IMR-90 (cell line): ENCODE data around the gene CREBBP. TPM values are rescaled to one million over a fixed set of nuclear protein-coding genes. Genes with fewer than 3 reads are reported as not detected.

ENCODE experiments used
- ATAC-seq: fragments of 200-7000 bp; cut with Tn5 transposase; 2 replicates; pipeline ENCODE4 v1.9.1; 2020; ENCODE audit warnings: low read depth, mild to moderate bottlenecking, moderate library complexity
- BruUV-seq: library from RNA; stranded (reverse); fragments of 400-500 nt; replicated peaks from 2 replicates; lab custom pipeline; 2021; lab: Mats Ljungman, UMichigan
- CTCF ChIA-PET: fragments of 300-600 bp; formaldehyde crosslinking; extraction: SDS; loops from one replicate; lab custom pipeline; 2021; ENCODE audit warnings: antibody characterized with exemption; lab: Yijun Ruan, JAX
- POLR2A ChIA-PET: fragments of 300-600 bp; sonication (Branson Sonifier 250); formaldehyde crosslinking; loops from one replicate; lab custom pipeline; 2022; ENCODE audit warnings: antibody characterized with exemption; ENCODE audit not compliant: unreplicated experiment; lab: Charles Lee
- DNase-seq: peaks from one replicate; pipeline ENCODE4 v3.0.0; 2013
- H2AFZ ChIP-seq: replicated peaks from 2 replicates; pipeline ENCODE3; 2013; ENCODE audit warnings: low read length, mild to moderate bottlenecking; ENCODE audit not compliant: poor library complexity
- H2AK5ac ChIP-seq: 2 replicates; pipeline ENCODE4 v1.6.1; 2013; ENCODE audit warnings: low read depth, low read length, inconsistent platforms
- H2AK9ac ChIP-seq: replicated peaks from 2 replicates; pipeline ENCODE3; 2013; ENCODE audit warnings: mild to moderate bottlenecking, low read depth, low read length, moderate library complexity; ENCODE audit not compliant: poor library complexity
- H2BK120ac ChIP-seq: 2 replicates; pipeline ENCODE4 v1.6.1; 2013; ENCODE audit warnings: low read depth, low read length, inconsistent platforms
- H2BK15ac ChIP-seq: 3 replicates; pipeline ENCODE4 v1.6.1; 2013; ENCODE audit warnings: low read depth, low read length, inconsistent platforms
- H2BK20ac ChIP-seq: 2 replicates; pipeline ENCODE4 v1.6.1; 2013; ENCODE audit warnings: low read depth, mild to moderate bottlenecking, inconsistent platforms, low read length, moderate library complexity
- H2BK5ac ChIP-seq: 2 replicates; pipeline ENCODE4 v1.6.1; 2013; ENCODE audit warnings: mild to moderate bottlenecking, low read depth, low read length, inconsistent platforms; ENCODE audit not compliant: poor library complexity, severe bottlenecking
- H3K14ac ChIP-seq: replicated peaks from 2 replicates; pipeline ENCODE4 v1.6.1; 2013; ENCODE audit warnings: low read depth, low read length, inconsistent platforms
- H3K18ac ChIP-seq: 2 replicates; pipeline ENCODE4 v1.6.1; 2013; ENCODE audit warnings: low read depth, low read length, control low read depth
- H3K23ac ChIP-seq: 2 replicates; pipeline ENCODE4 v1.6.1; 2013; ENCODE audit warnings: low read depth, low read length, inconsistent platforms
- H3K27ac ChIP-seq: 2 replicates; pipeline ENCODE4 v1.5.1; 2013; ENCODE audit warnings: mild to moderate bottlenecking, control low read depth, low read length; ENCODE audit not compliant: insufficient read depth
- H3K27me3 ChIP-seq: 2 replicates; pipeline ENCODE4 v1.6.1; 2013; ENCODE audit warnings: low read length; ENCODE audit not compliant: control insufficient read depth, insufficient read depth
- H3K36me3 ChIP-seq: 2 replicates; pipeline ENCODE4 v1.6.1; 2013; ENCODE audit warnings: low read length, mixed read lengths; ENCODE audit not compliant: control insufficient read depth, insufficient read depth
- H3K4ac ChIP-seq: 2 replicates; pipeline ENCODE4 v1.6.1; 2013; ENCODE audit warnings: low read depth, low read length, inconsistent platforms
- H3K4me1 ChIP-seq: 2 replicates; pipeline ENCODE4 v1.6.1; 2013; ENCODE audit warnings: low read length, mixed read lengths; ENCODE audit not compliant: control insufficient read depth, insufficient read depth
- H3K4me2 ChIP-seq: 2 replicates; pipeline ENCODE4 v1.6.1; 2013; ENCODE audit warnings: low read depth, mild to moderate bottlenecking, control low read depth, low read length, moderate library complexity
- H3K4me3 ChIP-seq: 2 replicates; pipeline ENCODE4 v1.5.1; 2013; ENCODE audit warnings: low read depth, mild to moderate bottlenecking, control low read depth, low read length, moderate library complexity; ENCODE audit not compliant: insufficient read depth
- H3K56ac ChIP-seq: 2 replicates; pipeline ENCODE4 v1.6.1; 2013; ENCODE audit warnings: low read length, inconsistent platforms; ENCODE audit not compliant: insufficient read depth; ENCODE audit errors: extremely low read depth
- H3K79me1 ChIP-seq, 2 experiments: 2 replicates each; pipeline ENCODE4 v1.6.1; 2013; ENCODE audit warnings: low read length in 2 of 2, inconsistent platforms in 1 of 2, low read depth in 1 of 2
- H3K9ac ChIP-seq: 2 replicates; pipeline ENCODE4 v1.6.1; 2013; ENCODE audit warnings: low read depth, low read length, control low read depth
- H3K9me1 ChIP-seq: 2 replicates; pipeline ENCODE4 v1.6.1; 2013; ENCODE audit warnings: low read length, inconsistent platforms; ENCODE audit not compliant: insufficient read depth
- H3K9me3 ChIP-seq: 2 replicates; pipeline ENCODE4 v1.6.1; 2013; ENCODE audit warnings: low read length; ENCODE audit not compliant: control insufficient read depth, insufficient read depth
- H4K20me1 ChIP-seq: 2 replicates; pipeline ENCODE4 v1.6.1; 2013; ENCODE audit warnings: low read length, inconsistent platforms; ENCODE audit not compliant: insufficient read depth
- H4K5ac ChIP-seq: 2 replicates; pipeline ENCODE4 v1.6.1; 2013; ENCODE audit warnings: mild to moderate bottlenecking, low read depth, low read length, control low read depth
- H4K8ac ChIP-seq, 2 experiments: 2 replicates each; pipeline ENCODE4 v1.6.1; 2013; ENCODE audit warnings: low read depth in 2 of 2, low read length in 2 of 2, control low read depth in 1 of 2, inconsistent platforms in 1 of 2
- H4K91ac ChIP-seq: 2 replicates; pipeline ENCODE4 v1.6.1; 2013; ENCODE audit warnings: low read depth, low read length, inconsistent platforms; ENCODE audit not compliant: insufficient read depth
- BHLHE40 ChIP-seq: fragments of 150-350 bp; IDR thresholded peaks from 2 replicates; pipeline ENCODE4 v1.6.1; 2016; ENCODE audit warnings: mild to moderate bottlenecking, low read depth, low read length
- CEBPB ChIP-seq: IDR thresholded peaks from 2 replicates; pipeline ENCODE4 v1.6.1; 2012; ENCODE audit warnings: low read depth, low read length, improper control_type of control experiment
- CHD1 ChIP-seq: IDR thresholded peaks from 2 replicates; pipeline ENCODE4 v1.6.1; 2012; ENCODE audit warnings: low read depth, low read length, improper control_type of control experiment
- FOS ChIP-seq: fragments of 150-350 bp; IDR thresholded peaks from 2 replicates; pipeline ENCODE4 v1.6.1; 2016; ENCODE audit warnings: low read depth, low read length
- MAFK ChIP-seq: IDR thresholded peaks from 2 replicates; pipeline ENCODE4 v1.6.1; 2012; ENCODE audit warnings: low read depth, low read length, improper control_type of control experiment
- MAZ ChIP-seq: IDR thresholded peaks from 2 replicates; pipeline ENCODE4 v1.6.1; 2012; ENCODE audit warnings: low read depth, mild to moderate bottlenecking, low read length, improper control_type of control experiment, moderate library complexity, borderline replicate concordance
- MXI1 ChIP-seq: IDR thresholded peaks from 2 replicates; pipeline ENCODE4 v1.6.1; 2012; ENCODE audit warnings: low read depth, mild to moderate bottlenecking, low read length, moderate library complexity, borderline replicate concordance
- NFE2L2 ChIP-seq: fragments of 150-350 bp; IDR thresholded peaks from 2 replicates; pipeline ENCODE4 v1.6.1; 2016; ENCODE audit warnings: low read depth, mild to moderate bottlenecking, low read length
- POLR2A ChIP-seq: IDR thresholded peaks from 2 replicates; pipeline ENCODE4 v1.6.1; 2012; ENCODE audit warnings: mild to moderate bottlenecking, low read depth, low read length
- RAD21 ChIP-seq: IDR thresholded peaks from 2 replicates; pipeline ENCODE4 v1.6.1; 2012; ENCODE audit warnings: low read length, improper control_type of control experiment
- SMC3 ChIP-seq: fragments of 150-350 bp; IDR thresholded peaks from 2 replicates; pipeline ENCODE4 v1.6.1; 2016; ENCODE audit warnings: low read depth, mild to moderate bottlenecking, antibody characterized with exemption, low read length, moderate library complexity
- WGBS, 2 experiments: methylation state at CpG; one replicate each; pipeline versions ENCODE4 v1.1.5 to v1.1.7; 2013; ENCODE audit warnings: missing lambda C conversion rate in 2 of 2; ENCODE audit not compliant: insufficient read length in 1 of 2; ENCODE audit errors: extremely low coverage in 2 of 2; 5-methylcytosine and 5-hydroxymethylcytosine counted together
- dilution Hi-C: fragments of 300-500 bp; cut with HindIII; formaldehyde crosslinking; loops from one replicate; pipeline ENCODE4 v1.14.3; 2018; ENCODE audit warnings: low sequenced_read_pairs; ENCODE audit not compliant: unreplicated experiment
- in situ Hi-C: fragments of 300-500 bp; cut with MboI; formaldehyde crosslinking; loops from 3 replicates; pipeline ENCODE4 v1.14.3; 2019; ENCODE audit warnings: low sequenced_read_pairs, inconsistent platforms, mixed read lengths
- intact Hi-C: fragments of 100-400 bp; cut with micrococcal nuclease; formaldehyde crosslinking; loops from 2 replicates; pipeline ENCODE4 v1.10.0; 2022
- polyA plus RNA-seq, 3 experiments: library from polyadenylated mRNA; depleted of rRNA; stranded (reverse); fragments of >200 nt; gene quantifications; 2 replicates each; pipeline ENCODE4 v1.2.3, GENCODE V29; 2012; ENCODE audit warnings: low replicate concordance in 1 of 3
- total RNA-seq: library from RNA; depleted of rRNA; stranded (reverse); fragments of >200 nt; gene quantifications from 2 replicates; pipeline ENCODE4 v1.2.3, GENCODE V29; 2012
- TF ChIP-seq, protein P1 (sequence below): fragments of 150-350 bp; IDR thresholded peaks from 2 replicates; pipeline ENCODE4 v1.6.1; 2016; ENCODE audit warnings: low read depth, mild to moderate bottlenecking, low read length, moderate library complexity, borderline replicate concordance
- TF ChIP-seq, protein P2 (sequence below): conservative IDR thresholded peaks from 2 replicates; pipeline ENCODE4 v1.5.1; 2012; ENCODE audit warnings: mild to moderate bottlenecking, low read depth, low read length, improper control_type of control experiment
- TF ChIP-seq, protein P3 (sequence below): fragments of 150-350 bp; IDR thresholded peaks from 2 replicates; pipeline ENCODE4 v1.6.1; 2017; ENCODE audit warnings: mild to moderate bottlenecking, antibody characterized with exemption, low read length, low read depth

The CREBBP gene
- total and polyA plus RNA-seq, 2 of the 4 experiments (the other 2 are of a cell fraction) = 7.3 to 12.5 TPM

DNA sequence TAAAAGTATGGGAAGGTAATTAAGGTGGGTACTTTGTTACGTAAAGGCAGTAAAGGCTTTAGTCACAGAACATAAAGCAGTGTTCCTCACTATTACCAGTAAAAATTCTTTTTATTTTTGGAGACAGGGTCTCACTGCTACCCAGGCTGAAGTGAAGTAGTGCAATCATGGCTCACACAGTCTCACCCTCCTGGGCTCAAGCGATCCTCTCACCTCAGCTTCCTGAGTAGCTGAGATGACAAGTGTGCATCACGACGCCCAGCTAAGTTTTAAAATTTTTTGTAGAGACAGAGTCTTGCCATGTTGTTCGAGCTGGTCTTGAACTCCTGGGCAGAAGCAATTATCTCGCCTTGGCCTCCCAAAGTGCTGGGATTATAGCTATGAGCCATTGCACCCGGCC lies 80.5 kb downstream of the CREBBP start (continued):
- TF ChIP-seq NFE2L2 (no peak), CEBPB (no peak), SMC3 (no peak), POLR2A (no peak), FOS (no peak)

DNA sequence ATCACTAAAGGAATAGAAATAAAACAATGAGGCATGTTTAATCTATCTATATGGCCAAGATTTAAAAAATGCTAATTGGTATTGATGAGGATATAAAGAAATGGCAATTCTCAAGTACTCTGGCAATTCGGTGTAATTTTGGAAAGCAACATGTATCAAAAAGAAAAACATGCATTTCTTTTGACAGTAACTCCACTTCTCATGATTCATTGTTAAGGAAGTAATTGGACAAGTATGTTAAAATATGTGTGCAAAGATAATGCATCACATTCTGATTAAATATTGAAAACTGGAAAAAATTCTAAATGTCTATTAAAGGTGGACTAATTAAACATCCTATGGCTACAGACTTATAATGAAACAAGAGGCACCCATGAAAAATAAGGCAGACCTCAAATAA lies 81.2 kb downstream of the CREBBP start:
- H3K9me3 ChIP-seq = no peaks in the 10 kb centered on the region
- H3K9me1 ChIP-seq = peaks cover 14% of the 10 kb centered on the region
- ChIA-PET CTCF (no interaction called here), POLR2A (no interaction called here)
- no peak overlapping the region for H3K4me2 ChIP-seq
- H3K4ac ChIP-seq = no peak overlapping the region
- H3K9ac ChIP-seq = no peak overlapping the region
- H3K4me1 ChIP-seq = peaks cover 4% of the 10 kb centered on the region; the same call in 1 of the 2 replicates
- no peak overlapping the region for H3K27ac ChIP-seq
- 0 out of 2 replicates have a peak, but pooled peaks cover 5% of the 10 kb centered on the region for H3K36me3 ChIP-seq
- peaks cover 38 to 84% of the 10 kb centered on the region in 2 experiments for H3K79me1 ChIP-seq
- no CpG with 5 or more reads among the region's 1 CpG for WGBS, 2 experiments
- H3K14ac ChIP-seq = no peak overlapping the region
- no peak overlapping the region for H4K8ac ChIP-seq
- H3K4me3 ChIP-seq = no peak overlapping the region
- in situ Hi-C loops (no loop called here), intact Hi-C loops (no loop called here), dilution Hi-C loops (no loop called here)
- H3K23ac ChIP-seq = no peak overlapping the region
- H2BK15ac ChIP-seq = no peak overlapping the region
- no peak for ATAC-seq
- H3K18ac ChIP-seq = no peak overlapping the region
- no peaks in the 10 kb centered on the region for H3K27me3 ChIP-seq
- no peak overlapping the region for H2BK20ac ChIP-seq
- peaks cover 96% of the 10 kb centered on the region for H4K20me1 ChIP-seq
- no peak overlapping the region for H2AK9ac ChIP-seq
- no peak overlapping the region for H2AK5ac ChIP-seq
- no peak overlapping the region for H2AFZ ChIP-seq
- H3K56ac ChIP-seq = no peak overlapping the region
- H2BK5ac ChIP-seq = no peak overlapping the region
- no peak overlapping the region for H2BK120ac ChIP-seq
- no TSS peak for BruUV-seq
- DNase-seq = no peak
- H4K91ac ChIP-seq = no peak overlapping the region
- H4K5ac ChIP-seq = no peak overlapping the region
- TF ChIP-seq, protein P1, sequence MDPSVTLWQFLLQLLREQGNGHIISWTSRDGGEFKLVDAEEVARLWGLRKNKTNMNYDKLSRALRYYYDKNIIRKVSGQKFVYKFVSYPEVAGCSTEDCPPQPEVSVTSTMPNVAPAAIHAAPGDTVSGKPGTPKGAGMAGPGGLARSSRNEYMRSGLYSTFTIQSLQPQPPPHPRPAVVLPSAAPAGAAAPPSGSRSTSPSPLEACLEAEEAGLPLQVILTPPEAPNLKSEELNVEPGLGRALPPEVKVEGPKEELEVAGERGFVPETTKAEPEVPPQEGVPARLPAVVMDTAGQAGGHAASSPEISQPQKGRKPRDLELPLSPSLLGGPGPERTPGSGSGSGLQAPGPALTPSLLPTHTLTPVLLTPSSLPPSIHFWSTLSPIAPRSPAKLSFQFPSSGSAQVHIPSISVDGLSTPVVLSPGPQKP = no peak
- TF ChIP-seq MXI1 (no peak), SMC3 (no peak), MAFK (no peak), MAZ (no peak), CEBPB (no peak), CHD1 (no peak), NFE2L2 (no peak), BHLHE40 (no peak), RAD21 (no peak), POLR2A (no peak)
- TF ChIP-seq, protein P2, sequence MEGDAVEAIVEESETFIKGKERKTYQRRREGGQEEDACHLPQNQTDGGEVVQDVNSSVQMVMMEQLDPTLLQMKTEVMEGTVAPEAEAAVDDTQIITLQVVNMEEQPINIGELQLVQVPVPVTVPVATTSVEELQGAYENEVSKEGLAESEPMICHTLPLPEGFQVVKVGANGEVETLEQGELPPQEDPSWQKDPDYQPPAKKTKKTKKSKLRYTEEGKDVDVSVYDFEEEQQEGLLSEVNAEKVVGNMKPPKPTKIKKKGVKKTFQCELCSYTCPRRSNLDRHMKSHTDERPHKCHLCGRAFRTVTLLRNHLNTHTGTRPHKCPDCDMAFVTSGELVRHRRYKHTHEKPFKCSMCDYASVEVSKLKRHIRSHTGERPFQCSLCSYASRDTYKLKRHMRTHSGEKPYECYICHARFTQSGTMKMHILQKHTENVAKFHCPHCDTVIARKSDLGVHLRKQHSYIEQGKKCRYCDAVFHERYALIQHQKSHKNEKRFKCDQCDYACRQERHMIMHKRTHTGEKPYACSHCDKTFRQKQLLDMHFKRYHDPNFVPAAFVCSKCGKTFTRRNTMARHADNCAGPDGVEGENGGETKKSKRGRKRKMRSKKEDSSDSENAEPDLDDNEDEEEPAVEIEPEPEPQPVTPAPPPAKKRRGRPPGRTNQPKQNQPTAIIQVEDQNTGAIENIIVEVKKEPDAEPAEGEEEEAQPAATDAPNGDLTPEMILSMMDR = no peak
- TF ChIP-seq, protein P3, sequence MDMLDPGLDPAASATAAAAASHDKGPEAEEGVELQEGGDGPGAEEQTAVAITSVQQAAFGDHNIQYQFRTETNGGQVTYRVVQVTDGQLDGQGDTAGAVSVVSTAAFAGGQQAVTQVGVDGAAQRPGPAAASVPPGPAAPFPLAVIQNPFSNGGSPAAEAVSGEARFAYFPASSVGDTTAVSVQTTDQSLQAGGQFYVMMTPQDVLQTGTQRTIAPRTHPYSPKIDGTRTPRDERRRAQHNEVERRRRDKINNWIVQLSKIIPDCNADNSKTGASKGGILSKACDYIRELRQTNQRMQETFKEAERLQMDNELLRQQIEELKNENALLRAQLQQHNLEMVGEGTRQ = no peak
